Gastrocnemius medialis (tissue), 4 donors: ENCODE measurements around the gene MEGF9. TPM values are rescaled to one million over a fixed set of nuclear protein-coding genes. Genes with fewer than 3 reads are reported as not detected.

ENCODE experiments used
- ATAC-seq, 2 donors: fragments of 150-250 bp; one replicate each; pipeline ENCODE4 v1.9.1; 2016
- DNase-seq, 2 donors: peaks; one replicate each; pipeline ENCODE4 v3.0.0-alpha.2; 2019
- H3K27ac ChIP-seq, 4 donors: fragments of 200-600 bp; sonication (generic); 1 replicate in 1 of 4; 2 replicates in 3 of 4; pipeline ENCODE4 v1.5.1; 2016 to 2018; ENCODE audit warnings: mild to moderate bottlenecking in 2 of 4, moderate library complexity in 1 of 4
- H3K27me3 ChIP-seq, 3 donors: fragments of 200-600 bp; sonication (generic) in 2 of 3; 1 replicate in 1 of 3; 2 replicates in 2 of 3; pipeline versions ENCODE4 v1.5.1 to v1.6.0; 2016 to 2019; ENCODE audit warnings: mild to moderate bottlenecking in 1 of 3, moderate library complexity in 1 of 3
- H3K36me3 ChIP-seq, 2 donors: fragments of 200-600 bp; sonication (generic) in 1 of 2; one replicate each; pipeline ENCODE4 v1.5.1; 2017 to 2018
- H3K4me1 ChIP-seq, 2 donors: fragments of 200-600 bp; sonication (generic) in 1 of 2; one replicate each; pipeline ENCODE4 v1.5.1; 2016 to 2017; ENCODE audit warnings: mild to moderate bottlenecking in 2 of 2
- H3K4me3 ChIP-seq, 4 donors: fragments of 200-600 bp; sonication (generic) in 3 of 4; 1 replicate in 1 of 4; 2 replicates in 3 of 4; pipeline ENCODE4 v1.5.1; 2016 to 2019; ENCODE audit warnings: mild to moderate bottlenecking in 2 of 4
- H3K9me3 ChIP-seq, 3 donors: fragments of 200-600 bp; sonication (generic) in 2 of 3; 1 replicate in 1 of 3; 2 replicates in 2 of 3; pipeline ENCODE4 v1.5.1; 2016 to 2019
- POLR2A ChIP-seq, 2 donors: fragments of 450-650 bp; IDR thresholded peaks; one replicate each; pipeline ENCODE4 v1.6.1; 2017; ENCODE audit warnings: antibody characterized with exemption in 2 of 2, mild to moderate bottlenecking in 2 of 2, moderate library complexity in 2 of 2
- in situ Hi-C, 4 donors: fragments of 200-750 bp; cut with MboI; loops; one replicate each; pipeline versions ENCODE4 v1.15.0 to v1.8.0; 2017; ENCODE audit warnings: low sequenced_read_pairs in 4 of 4
- intact Hi-C: fragments of 100-400 bp; cut with DNase I; formaldehyde crosslinking; loops from one replicate; pipeline ENCODE4 v1.15.1; 2023; ENCODE audit warnings: low total_unique reads
- total RNA-seq, 4 donors: library from RNA; depleted of rRNA; stranded (reverse); fragments of >200 nt; gene quantifications; one replicate each; pipeline versions ENCODE4 v1.1.0 to v1.2.3, GENCODE V29; 2016
- TF ChIP-seq, protein P1 (sequence below), 5 experiments: fragments of 450-650 bp in 3 of 5; fragments of 200-600 bp in 2 of 5; sonication (generic) in 2 of 5; IDR thresholded peaks in 4 of 5; conservative IDR thresholded peaks in 1 of 5; 1 replicate in 4 of 5; 2 replicates in 1 of 5; pipeline ENCODE4 v1.5.1; 2016 to 2019; ENCODE audit warnings: antibody characterized with exemption in 5 of 5, mild to moderate bottlenecking in 3 of 5, moderate library complexity in 3 of 5

MEGF9 gene
- total RNA-seq, 4 donors from 2014 or later = 6.3 to 15.3 (median 13.5) TPM

DNA sequence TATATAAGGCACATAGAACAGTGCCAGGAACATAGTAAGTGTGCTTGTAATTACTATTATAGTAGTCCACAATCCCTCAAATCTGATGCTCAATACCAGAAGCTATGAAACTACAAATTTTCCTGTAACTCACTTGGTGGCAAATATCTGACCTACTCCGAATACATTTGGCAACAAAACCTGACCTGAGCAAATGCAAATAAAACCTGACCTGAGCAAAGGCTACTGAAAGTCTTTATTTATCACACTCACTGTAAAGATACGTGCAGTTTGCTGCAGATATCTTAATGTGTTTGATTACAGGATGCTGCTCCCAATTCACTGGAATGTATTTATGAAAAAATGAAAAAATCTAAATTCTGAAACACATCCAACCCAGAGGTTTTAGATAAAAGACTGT, 7.1 kb downstream of the MEGF9 start:
- in situ Hi-C loops = no loop called here

DNA sequence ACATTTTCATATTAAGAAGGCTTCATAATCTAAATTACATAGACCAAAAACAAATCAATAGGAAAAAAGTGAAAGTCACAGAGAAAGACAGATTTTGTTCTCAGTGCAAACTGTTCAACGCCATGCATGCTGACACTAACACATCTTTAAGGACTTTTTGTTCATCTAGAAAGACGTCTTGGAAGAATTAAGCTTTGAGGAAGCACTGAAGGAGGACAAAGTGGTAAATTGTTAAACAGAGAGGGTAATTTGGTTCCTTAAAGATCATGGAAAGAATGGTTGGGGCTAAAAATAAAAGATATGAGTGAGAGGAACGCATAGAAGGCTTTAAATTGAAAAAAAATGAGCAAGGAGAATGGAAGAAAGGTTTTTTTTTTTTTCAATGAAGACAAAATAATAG, 9.1 kb downstream of the MEGF9 start:
- Histone ChIP-seq H3K36me3 (no peaks in the 10 kb centered on the region), H3K4me1 (peaks cover 6 to 10% of the 10 kb centered on the region in 2 donors), H3K4me3 (no peak overlapping the region), H3K9me3 (no peaks in the 10 kb centered on the region), H3K27me3 (no peaks in the 10 kb centered on the region), H3K27ac (no peak overlapping the region)
- ATAC-seq (no peak), DNase-seq (no peak)
- intact Hi-C loops (no loop called here), in situ Hi-C loops (no loop called here)
- TF ChIP-seq POLR2A (IDR thresholded peaks at IDR 0.05) = no peak
- TF ChIP-seq, protein P1, sequence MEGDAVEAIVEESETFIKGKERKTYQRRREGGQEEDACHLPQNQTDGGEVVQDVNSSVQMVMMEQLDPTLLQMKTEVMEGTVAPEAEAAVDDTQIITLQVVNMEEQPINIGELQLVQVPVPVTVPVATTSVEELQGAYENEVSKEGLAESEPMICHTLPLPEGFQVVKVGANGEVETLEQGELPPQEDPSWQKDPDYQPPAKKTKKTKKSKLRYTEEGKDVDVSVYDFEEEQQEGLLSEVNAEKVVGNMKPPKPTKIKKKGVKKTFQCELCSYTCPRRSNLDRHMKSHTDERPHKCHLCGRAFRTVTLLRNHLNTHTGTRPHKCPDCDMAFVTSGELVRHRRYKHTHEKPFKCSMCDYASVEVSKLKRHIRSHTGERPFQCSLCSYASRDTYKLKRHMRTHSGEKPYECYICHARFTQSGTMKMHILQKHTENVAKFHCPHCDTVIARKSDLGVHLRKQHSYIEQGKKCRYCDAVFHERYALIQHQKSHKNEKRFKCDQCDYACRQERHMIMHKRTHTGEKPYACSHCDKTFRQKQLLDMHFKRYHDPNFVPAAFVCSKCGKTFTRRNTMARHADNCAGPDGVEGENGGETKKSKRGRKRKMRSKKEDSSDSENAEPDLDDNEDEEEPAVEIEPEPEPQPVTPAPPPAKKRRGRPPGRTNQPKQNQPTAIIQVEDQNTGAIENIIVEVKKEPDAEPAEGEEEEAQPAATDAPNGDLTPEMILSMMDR (IDR thresholded peaks at IDR 0.05 in 4 of 5, conservative IDR thresholded peaks at IDR 0.05 in 1 of 5) = no peak

More for the DNA sequence above, 7.1 kb downstream of the MEGF9 start:
- no peaks in the 10 kb centered on the region for H3K36me3 ChIP-seq
- peaks cover 24 to 25% of the 10 kb centered on the region in 2 donors for H3K4me1 ChIP-seq
- intact Hi-C loops = no loop called here
- DNase-seq = no peak
- TF ChIP-seq, protein P1 (IDR thresholded peaks at IDR 0.05 in 4 of 5, conservative IDR thresholded peaks at IDR 0.05 in 1 of 5) = no peak
- no peak for TF ChIP-seq POLR2A (IDR thresholded peaks at IDR 0.05)
- H3K27me3 ChIP-seq = no peaks in the 10 kb centered on the region
- no peak for ATAC-seq
- no peaks in the 10 kb centered on the region for H3K9me3 ChIP-seq
- H3K4me3 ChIP-seq = no peak overlapping the region
- no peak overlapping the region for H3K27ac ChIP-seq

DNA sequence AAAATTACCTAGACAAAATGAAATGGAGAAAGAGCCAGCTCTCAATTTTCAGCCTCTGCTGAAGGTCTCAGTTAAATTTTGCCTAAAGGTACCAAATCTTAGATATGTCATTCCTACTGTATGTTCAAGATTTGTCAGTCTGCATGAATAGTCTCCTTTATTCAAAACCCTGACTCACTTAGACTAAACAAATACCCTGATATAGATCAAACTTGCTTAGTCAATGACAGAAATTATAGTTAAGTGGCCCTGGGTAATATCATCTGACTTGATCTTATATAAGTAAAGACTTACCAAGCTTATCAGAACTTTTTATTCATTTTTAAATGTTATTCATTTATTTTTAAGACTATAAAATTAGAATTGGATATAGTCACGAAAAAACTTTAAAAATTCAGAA, 12.2 kb downstream of the MEGF9 start:
- Histone ChIP-seq H3K4me3 (no peak overlapping the region), H3K9me3 (no peaks in the 10 kb centered on the region), H3K27me3 (no peaks in the 10 kb centered on the region), H3K36me3 (no peaks in the 10 kb centered on the region), H3K27ac (no peak overlapping the region), H3K4me1 (peaks cover 0 to 8% of the 10 kb centered on the region in 2 donors)
- intact Hi-C loops (no loop called here), in situ Hi-C loops (no loop called here)
- DNase-seq (no peak), ATAC-seq (no peak)
- TF ChIP-seq POLR2A (IDR thresholded peaks at IDR 0.05) = no peak
- TF ChIP-seq, protein P1 (IDR thresholded peaks at IDR 0.05 in 4 of 5, conservative IDR thresholded peaks at IDR 0.05 in 1 of 5) = no peak

DNA sequence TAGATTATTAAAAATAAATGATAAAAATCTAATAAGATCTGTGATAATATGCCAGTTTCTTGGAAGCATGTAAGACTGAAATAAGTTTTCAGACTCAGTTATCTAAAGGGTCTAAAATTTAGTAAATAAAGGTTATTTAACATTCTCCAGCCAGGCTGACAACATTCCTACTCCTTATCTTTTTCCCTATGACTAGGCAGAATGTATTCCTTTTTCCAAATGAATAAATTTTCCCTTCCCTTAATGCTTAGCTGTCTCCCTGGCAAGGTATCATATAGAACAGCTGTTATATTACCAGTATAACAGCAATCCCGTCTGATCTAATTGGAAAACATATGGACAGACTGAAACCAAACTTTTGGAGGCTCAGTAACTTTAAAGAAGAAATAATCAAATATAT, 13.0 kb downstream of the MEGF9 start:
- in situ Hi-C loops = no loop called here
- H3K9me3 ChIP-seq = no peaks in the 10 kb centered on the region

More for the DNA sequence above, 13.0 kb downstream of the MEGF9 start:
- Histone ChIP-seq H3K36me3 (no peaks in the 10 kb centered on the region), H3K4me3 (no peak overlapping the region), H3K27me3 (no peaks in the 10 kb centered on the region), H3K4me1 (peaks cover 0 to 9% of the 10 kb centered on the region in 2 donors), H3K27ac (no peak overlapping the region)
- intact Hi-C loops = no loop called here
- DNase-seq (no peak), ATAC-seq (no peak)
- TF ChIP-seq POLR2A (IDR thresholded peaks at IDR 0.05) = no peak
- TF ChIP-seq, protein P1 (IDR thresholded peaks at IDR 0.05 in 4 of 5, conservative IDR thresholded peaks at IDR 0.05 in 1 of 5) = no peak
